HG03432 (cell line): ENCODE data around the gene EPN2.

ENCODE experiments used
- ATAC-seq: cut with Tn5 transposase; IDR thresholded peaks from one replicate; pipeline ENCODE4 v1.9.1; 2021; ENCODE audit warnings: mild to moderate bottlenecking, moderate library complexity; ENCODE audit not compliant: unreplicated experiment

Gene EPN2

GRCh38 chr17:19307521-19307920 lies 70.4 kb downstream of the EPN2 start:
- ATAC-seq, result no peak

- ATAC-seq, result no peak
Observed at GRCh38 chr17:19308398-19308797, 71.2 kb downstream of the EPN2 start.

- ATAC-seq, result no peak
Observed at GRCh38 chr17:19309701-19310100, 72.5 kb downstream of the EPN2 start.

- ATAC-seq, result no peak
Observed at GRCh38 chr17:19310151-19310550, 73.0 kb downstream of the EPN2 start.

- no peak for ATAC-seq
Observed at GRCh38 chr17:19311016-19311415, 73.8 kb downstream of the EPN2 start.

- ATAC-seq, result no peak
Observed at GRCh38 chr17:19311421-19312215, 74.5 kb downstream of the EPN2 start.

- no peak for ATAC-seq
Observed at GRCh38 chr17:19312406-19312805, 75.2 kb downstream of the EPN2 start.

- no peak for ATAC-seq
Observed at GRCh38 chr17:19313066-19313745, 76.0 kb downstream of the EPN2 start.

- ATAC-seq, result no peak
Observed at GRCh38 chr17:19313746-19314651, 76.8 kb downstream of the EPN2 start.

- no peak for ATAC-seq
Observed at GRCh38 chr17:19315104-19315503, 77.9 kb downstream of the EPN2 start.

GRCh38 chr17:19316761-19317358 lies 79.7 kb downstream of the EPN2 start:
- ATAC-seq, result no peak

GRCh38 chr17:19317359-19318095 lies 80.4 kb downstream of the EPN2 start:
- ATAC-seq, result peak; percentile 77

- no peak for ATAC-seq
Observed at GRCh38 chr17:19318611-19319010, 81.4 kb downstream of the EPN2 start.

- no peak for ATAC-seq
Observed at GRCh38 chr17:19319771-19320505, 82.8 kb downstream of the EPN2 start.

- no peak for ATAC-seq
Observed at GRCh38 chr17:19320876-19321275, 83.7 kb downstream of the EPN2 start.

GRCh38 chr17:19321481-19322128 lies 84.4 kb downstream of the EPN2 start:
- no peak for ATAC-seq

GRCh38 chr17:19322129-19322505 lies 85.0 kb downstream of the EPN2 start:
- ATAC-seq, result no peak

GRCh38 chr17:19322861-19323260 lies 85.7 kb downstream of the EPN2 start:
- no peak for ATAC-seq

GRCh38 chr17:19325542-19325941 lies 88.4 kb downstream of the EPN2 start:
- no peak for ATAC-seq
